Measurements from ENCODE around the gene GABARAP. TPM values are rescaled to one million over a fixed set of nuclear protein-coding genes. Genes with fewer than 3 reads are reported as not detected.

GABARAP gene
- total and polyA plus RNA-seq, 2 of the 13 experiments (the other 11 are each of a cell fraction or from before 2014, with no cell fraction given) = 161 to 310 TPM

GRCh38 chr17:7252176-7253043, 10.2 kb upstream of the GABARAP start, which contains the start of gene ELP5 (continued):
- TF ChIP-seq RELA (CRISPR knock-in tag; IDR thresholded peaks at IDR 0.05) (no peak), ZNF616 (CRISPR knock-in tag; IDR thresholded peaks at IDR 0.05; ENCODE audit: low read depth) (peak; percentile 80; the same call in 1 of the 2 replicates), NBN (conservative IDR thresholded peaks at IDR 0.05) (no peak), ZNF607 (CRISPR knock-in tag; IDR thresholded peaks at IDR 0.05; ENCODE audit: borderline replicate concordance) (peak; percentile 92), GATA4 (IDR thresholded peaks at IDR 0.05; ENCODE audit: borderline replicate concordance, low read depth) (no peak), ZNF776 (CRISPR knock-in tag; IDR thresholded peaks at IDR 0.05) (peak; percentile 50; the same call in 1 of the 2 replicates), SP2 (CRISPR knock-in tag; IDR thresholded peaks at IDR 0.05) (peak; percentile 48; the same call in 1 of the 2 replicates), MTA3 (CRISPR knock-in tag; IDR thresholded peaks at IDR 0.05) (no peak), ETV6 (CRISPR knock-in tag; conservative IDR thresholded peaks at IDR 0.05) (peak; percentile 16; the same call in 1 of the 2 replicates), FOSL1 (CRISPR knock-in tag; IDR thresholded peaks at IDR 0.05; ENCODE audit: borderline replicate concordance) (no peak; the same call in 1 of the 2 replicates), ZNF207 (IDR thresholded peaks at IDR 0.05; ENCODE audit: borderline replicate concordance) (no peak), KDM1A (CRISPR knock-in tag; IDR thresholded peaks at IDR 0.05) (0 out of 2 replicates have a peak, but pooled peaks have one; percentile 19), ZBTB39 (CRISPR knock-in tag; IDR thresholded peaks at IDR 0.05) (no peak), KLF12 (CRISPR knock-in tag; IDR thresholded peaks at IDR 0.05; ENCODE audit: borderline replicate concordance) (no peak), SRF (IDR thresholded peaks at IDR 0.05; ENCODE audit: low read depth, low read length) (no peak), POLR2AphosphoS2 (IDR thresholded peaks at IDR 0.05; ENCODE audit: low read depth, low read length) (0 out of 2 replicates have a peak, but pooled peaks have one; percentile 52), ZBTB25 (CRISPR knock-in tag; IDR thresholded peaks at IDR 0.05) (peak; percentile 92), IRF9 (CRISPR knock-in tag; IDR thresholded peaks at IDR 0.05; ENCODE audit: borderline replicate concordance) (no peak; the same call in 1 of the 2 replicates), FOXA1 (IDR thresholded peaks at IDR 0.05) (no peak), FOXA1 (CRISPR knock-in tag; IDR thresholded peaks at IDR 0.05) (no peak), ZNF317 (CRISPR knock-in tag; IDR thresholded peaks at IDR 0.05) (peak; percentile 75), KLF15 (CRISPR knock-in tag; IDR thresholded peaks at IDR 0.05; ENCODE audit: borderline replicate concordance) (0 out of 2 replicates have a peak, but pooled peaks have one; percentile 62), ZNF768 (CRISPR knock-in tag; IDR thresholded peaks at IDR 0.05) (peak; percentile 65; the same call in 1 of the 2 replicates), ZNF253 (CRISPR knock-in tag; IDR thresholded peaks at IDR 0.05; ENCODE audit: borderline replicate concordance) (peak; percentile 74; the same call in 1 of the 2 replicates), MBD4 (IDR thresholded peaks at IDR 0.05; ENCODE audit: borderline replicate concordance, low read length) (no peak), PRPF4 (IDR thresholded peaks at IDR 0.05; ENCODE audit: low read depth, low read length, poor library complexity, severe bottlenecking) (no peak), SUZ12 (IDR thresholded peaks at IDR 0.05; ENCODE audit: low read depth, low read length) (no peak), MEIS1 (CRISPR knock-in tag; IDR thresholded peaks at IDR 0.05; ENCODE audit: borderline replicate concordance) (0 out of 2 replicates have a peak, but pooled peaks have one; percentile 38)
